Measurements from ENCODE around the gene TMPRSS3.

The TMPRSS3 gene

GRCh38 chr21:42369821-42370220 lies 26.0 kb downstream of the TMPRSS3 start:
- no peak for DNase-seq

GRCh38 chr21:42367367-42368165 lies 28.3 kb downstream of the TMPRSS3 start:
- no peak for DNase-seq

DNA sequence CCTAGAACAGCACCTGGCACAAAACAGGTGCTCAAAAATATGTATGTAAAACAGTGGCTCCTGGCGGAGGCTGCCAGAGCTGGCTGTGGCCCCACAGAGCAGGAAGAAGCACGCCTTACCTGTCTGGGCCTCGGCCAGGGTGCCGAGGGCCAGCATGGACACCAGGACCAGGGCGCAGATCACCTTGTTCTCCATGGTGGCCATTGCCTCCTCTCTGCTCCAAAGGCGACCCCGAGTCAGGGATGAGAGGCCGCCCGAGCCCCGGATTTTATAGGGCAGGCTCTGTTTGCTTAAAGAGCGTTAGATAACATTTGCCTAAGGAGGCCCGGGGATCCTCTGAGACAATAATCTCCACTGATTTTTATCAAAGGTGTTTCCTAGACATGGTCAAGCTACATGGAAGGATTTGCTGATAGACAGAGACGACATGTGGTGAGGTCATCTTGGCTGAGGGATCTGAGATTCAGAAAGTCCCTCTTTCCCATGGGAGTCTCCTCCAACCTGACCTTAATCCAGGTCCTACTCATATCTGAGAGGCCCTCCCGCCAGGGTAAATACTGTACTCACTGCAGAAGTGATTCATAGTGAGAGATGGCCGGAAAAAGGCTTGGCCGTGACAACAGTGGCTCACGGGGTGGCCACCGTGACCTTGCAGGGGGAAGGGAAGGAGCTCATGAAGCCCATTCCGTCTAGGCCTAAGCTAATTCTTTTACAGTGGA lies 29.4 kb downstream of the TMPRSS3 start, which contains the start of gene TFF1:
TSS of gene TFF1 (minus strand) at position 244 of the 719 bp plus-strand sequence. CDS start at position 204, 40 bp downstream.
- no peak for DNase-seq

DNA sequence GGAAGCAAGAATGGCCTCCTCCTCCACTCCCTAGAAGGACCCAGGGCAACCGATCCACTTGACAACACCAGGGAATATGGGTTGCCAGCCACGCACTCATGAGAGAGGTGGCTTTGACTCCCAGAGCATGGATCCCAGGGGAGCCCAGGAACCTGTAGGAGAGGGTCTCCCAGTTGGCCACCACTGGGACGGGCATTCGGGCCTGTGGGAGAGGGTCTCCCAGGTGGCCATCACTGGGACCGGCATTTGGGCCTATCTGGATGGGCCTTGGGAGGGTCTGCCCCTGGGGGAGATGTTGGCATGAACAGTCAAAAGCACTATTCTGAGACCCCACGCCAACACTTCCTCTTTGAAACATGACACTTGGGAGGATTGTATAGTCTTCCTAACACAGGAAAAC lies 30.1 kb downstream of the TMPRSS3 start:
- no peak for DNase-seq

DNA sequence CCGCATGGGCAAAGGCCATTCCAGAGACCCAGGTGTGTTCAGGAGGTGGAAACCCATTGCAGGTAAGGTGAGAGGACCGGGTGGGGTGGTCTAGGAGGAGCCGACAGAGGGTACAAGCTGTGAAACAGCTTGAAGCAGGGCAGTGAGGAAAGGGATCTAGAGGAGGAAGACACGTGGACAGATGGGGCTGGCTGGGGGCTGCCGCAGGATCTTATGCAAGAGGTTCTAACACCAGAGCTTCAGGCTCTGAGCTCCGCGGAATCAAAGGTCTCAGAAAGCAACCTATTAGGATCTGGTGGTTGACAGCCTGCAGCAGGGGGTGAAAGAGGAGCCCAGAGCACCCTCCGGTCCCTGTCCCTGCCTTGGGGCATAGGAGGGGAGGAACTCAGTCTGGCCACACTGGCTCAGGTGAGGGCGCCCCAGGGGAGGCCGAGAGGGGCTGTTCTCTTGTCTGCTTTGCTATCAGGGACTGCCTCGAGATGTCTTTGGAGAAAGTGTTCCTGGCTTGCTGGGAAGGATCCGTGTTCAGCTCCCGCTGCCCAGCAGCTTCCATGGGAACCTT lies 31.5 kb downstream of the TMPRSS3 start:
- DNase-seq, result no peak

- no peak for DNase-seq
Measured at GRCh38 chr21:42363312-42363711, 32.5 kb downstream of the TMPRSS3 start.

DNA sequence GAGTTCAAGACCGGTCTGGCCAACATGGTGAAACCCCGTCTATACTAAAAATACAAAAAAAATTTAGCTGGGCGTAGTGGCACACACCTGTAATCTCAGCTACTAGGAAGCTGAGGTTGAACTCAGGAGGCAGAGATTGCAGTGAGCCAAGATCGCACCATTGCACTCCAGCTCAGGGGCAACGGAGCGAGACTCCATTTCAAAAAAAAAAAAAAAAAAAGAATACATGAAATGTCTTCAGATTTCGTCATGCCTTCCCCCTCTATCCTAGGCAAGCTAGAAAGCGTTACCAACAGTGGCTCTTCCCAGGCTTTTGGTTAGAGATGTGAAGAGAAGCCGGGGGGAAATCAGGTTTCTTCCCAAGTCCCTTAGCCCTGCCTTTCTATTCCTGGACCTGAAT lies 33.2 kb downstream of the TMPRSS3 start:
- DNase-seq, result no peak

GRCh38 chr21:42362198-42362597 lies 33.7 kb downstream of the TMPRSS3 start:
- no peak for DNase-seq

GRCh38 chr21:42361286-42361685 lies 34.6 kb downstream of the TMPRSS3 start:
- DNase-seq, result no peak

GRCh38 chr21:42360317-42360716 lies 35.5 kb downstream of the TMPRSS3 start:
- DNase-seq, result no peak

GRCh38 chr21:42358937-42359336 lies 36.9 kb downstream of the TMPRSS3 start:
- DNase-seq, result no peak

- no peak for DNase-seq
Measured at GRCh38 chr21:42358261-42358660, 37.6 kb downstream of the TMPRSS3 start.

GRCh38 chr21:42357307-42357706 lies 38.5 kb downstream of the TMPRSS3 start:
- no peak for DNase-seq

DNA sequence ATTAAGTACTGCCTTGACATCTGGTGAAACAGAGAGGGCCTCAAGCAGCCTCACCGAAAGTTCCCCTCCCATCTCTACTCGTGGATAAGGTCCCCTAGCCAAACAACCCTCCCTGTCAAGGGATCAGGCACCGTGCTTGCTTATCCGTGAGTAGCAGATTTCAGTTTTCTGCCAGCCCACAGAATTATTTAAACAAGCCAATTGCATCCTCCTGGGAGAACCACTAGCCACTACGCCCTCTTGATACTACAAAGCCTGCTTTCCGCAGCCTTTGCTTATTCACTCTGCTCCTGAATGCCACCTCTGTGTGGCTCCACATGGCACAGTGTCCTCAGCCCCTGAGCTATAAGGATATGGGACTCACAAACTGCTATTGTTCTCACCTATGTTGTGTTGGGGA lies 39.2 kb downstream of the TMPRSS3 start:
- no peak for DNase-seq

GRCh38 chr21:42356046-42356445 lies 39.8 kb downstream of the TMPRSS3 start:
- no peak for DNase-seq

- no peak for DNase-seq
Measured at GRCh38 chr21:42353623-42354022, 42.2 kb downstream of the TMPRSS3 start.

GRCh38 chr21:42352441-42353095 lies 43.3 kb downstream of the TMPRSS3 start:
- DNase-seq, result peak; percentile 43

GRCh38 chr21:42351626-42352440 lies 44.0 kb downstream of the TMPRSS3 start:
- DNase-seq, result peak; percentile 22

- DNase-seq, result peak; percentile 42
Measured at GRCh38 chr21:42350927-42351426, 44.9 kb downstream of the TMPRSS3 start, which contains the start of gene TFF2. Gene TFF2, minus strand, starts transcription at chr21:42350994. Its CDS starts 37 bp downstream, at chr21:42350957.

- peak; percentile 23 for DNase-seq
Measured at GRCh38 chr21:42350318-42350910, 45.4 kb downstream of the TMPRSS3 start.
